GM19240 (cell line): ENCODE results near the gene SMR3B.

ENCODE experiments used
- DNase-seq: peaks from one replicate; pipeline ENCODE4 v3.0.0; 2011; ENCODE audit warnings: low spot score; ENCODE audit not compliant: insufficient read length

The SMR3B gene

GRCh38 chr4:70382691-70383181 lies at the start of gene SMR3B:
Gene SMR3B (plus strand): TSS chr4:70383131. CDS start chr4:70384511, 1,380 bp downstream.
- no peak for DNase-seq

GRCh38 chr4:70334681-70335080 lies 48.2 kb upstream of the SMR3B start, which contains the start of gene CABS1:
Gene CABS1 (plus strand): TSS chr4:70334981. CDS start chr4:70335040, 59 bp downstream.
- DNase-seq: no peak

- no peak for DNase-seq
Measured at GRCh38 chr4:70336043-70336442, 46.9 kb upstream of the SMR3B start.

- DNase-seq: no peak
Measured at GRCh38 chr4:70337886-70338420, 45.0 kb upstream of the SMR3B start.

- DNase-seq: no peak
Measured at GRCh38 chr4:70356185-70356584, 26.7 kb upstream of the SMR3B start.

GRCh38 chr4:70359115-70359661 lies 23.7 kb upstream of the SMR3B start:
- no peak for DNase-seq

- DNase-seq: no peak
Measured at GRCh38 chr4:70360460-70360859, 22.5 kb upstream of the SMR3B start, which contains the start of gene SMR3A. Gene SMR3A (plus strand): TSS chr4:70360760. CDS start chr4:70362116, 1,356 bp downstream.

GRCh38 chr4:70364002-70364401 lies 18.9 kb upstream of the SMR3B start:
- DNase-seq: no peak

GRCh38 chr4:70365479-70365878 lies 17.5 kb upstream of the SMR3B start:
- DNase-seq: no peak

- DNase-seq: no peak
Measured at GRCh38 chr4:70367813-70368212, 15.1 kb upstream of the SMR3B start.

GRCh38 chr4:70371987-70372386 lies 10.9 kb upstream of the SMR3B start:
- no peak for DNase-seq

- DNase-seq: no peak
Measured at GRCh38 chr4:70372760-70373159, 10.2 kb upstream of the SMR3B start.

GRCh38 chr4:70380578-70380977 lies 2.4 kb upstream of the SMR3B start:
- DNase-seq: no peak

- DNase-seq: no peak
Measured at GRCh38 chr4:70392057-70392776, 9.3 kb downstream of the SMR3B start.

GRCh38 chr4:70397580-70397979 lies 14.6 kb downstream of the SMR3B start, which contains the start of gene OPRPN:
Gene OPRPN (plus strand): TSS chr4:70397940. CDS start chr4:70399286, 1,346 bp downstream.
- no peak for DNase-seq

- DNase-seq: no peak
Measured at GRCh38 chr4:70399319-70399718, 16.4 kb downstream of the SMR3B start.

GRCh38 chr4:70402762-70403161 lies 19.8 kb downstream of the SMR3B start:
- DNase-seq: no peak

- no peak for DNase-seq
Measured at GRCh38 chr4:70405765-70406164, 22.8 kb downstream of the SMR3B start.

- no peak for DNase-seq
Measured at GRCh38 chr4:70425306-70425705, 42.4 kb downstream of the SMR3B start.

- DNase-seq: no peak
Measured at GRCh38 chr4:70426789-70427188, 43.9 kb downstream of the SMR3B start.

- no peak for DNase-seq
Measured at GRCh38 chr4:70437197-70437596, 54.3 kb downstream of the SMR3B start.
